Right cardiac atrium (tissue), 5 donors: ENCODE measurements around the gene CCL23. TPM values are rescaled to one million over a fixed set of nuclear protein-coding genes. Genes with fewer than 3 reads are reported as not detected.

Source experiments
- ATAC-seq, 2 donors: fragments of 200-7000 bp; cut with Tn5 transposase; one replicate each; pipeline versions ENCODE4 v1.8.0 to v1.9.1; 2020; ENCODE audit warnings: moderate library complexity in 2 of 2, mild to moderate bottlenecking in 1 of 2
- DNase-seq, 3 donors: peaks; one replicate each; pipeline ENCODE4 v3.0.0-alpha.2; 2020
- H3K27ac ChIP-seq: one replicate; pipeline ENCODE4 v1.5.1; 2013; ENCODE audit warnings: mild to moderate bottlenecking, low read length, control low read depth, moderate library complexity
- H3K27me3 ChIP-seq: one replicate; pipeline ENCODE4 v1.6.1; 2013; ENCODE audit not compliant: control insufficient read depth, insufficient read depth
- H3K4me1 ChIP-seq: one replicate; pipeline ENCODE4 v1.6.1; 2013; ENCODE audit warnings: low read length; ENCODE audit not compliant: control insufficient read depth, insufficient read depth
- H3K4me3 ChIP-seq: one replicate; pipeline ENCODE4 v1.5.1; 2013; ENCODE audit warnings: low read length, control low read depth
- H3K9me3 ChIP-seq: one replicate; pipeline ENCODE4 v1.6.1; 2013; ENCODE audit warnings: low read length; ENCODE audit not compliant: control insufficient read depth
- WGBS: extraction: QIAGEN DNeasy Blood & Tissue Kit; methylation state at CpG from one replicate; pipeline ENCODE4 v1.1.7; 2013; 5-methylcytosine and 5-hydroxymethylcytosine counted together
- intact Hi-C, 4 donors: fragments of 100-400 bp; cut with DNase I; formaldehyde crosslinking; loops; one replicate each; pipeline versions ENCODE4 v1.11.0 to v1.14.0; 2022 to 2023
- polyA plus RNA-seq: library from polyadenylated mRNA; stranded (reverse); fragments of 200-250 nt; gene quantifications from one replicate; pipeline ENCODE4 v1.2.3, GENCODE V29; 2013
- total RNA-seq, 4 donors: library from RNA; stranded (reverse); fragmentation: NEBNext Ultra II Directional; extraction: Animal tissue kit (Norgen Biotek cat#: 25700); gene quantifications; one replicate each; pipeline ENCODE4 v1.2.1, GENCODE V29; 2021
- donor health status: healthy with polysubstance abuse.
- donor health status: DM: no; HTN: yes; CAD: no.
- donor health status: DM: no; HTN: no; CAD: no.
- donor health status: DM: no; HTN: yes; CAD: no; lungs with severe emphysema.
- donor health status: DM: yes; HTN: yes; CAD: no.

Gene CCL23
- total and polyA plus RNA-seq, 5 donors: 0.20 to 0.69 (median 0.59) TPM; not detected in 1

DNA sequence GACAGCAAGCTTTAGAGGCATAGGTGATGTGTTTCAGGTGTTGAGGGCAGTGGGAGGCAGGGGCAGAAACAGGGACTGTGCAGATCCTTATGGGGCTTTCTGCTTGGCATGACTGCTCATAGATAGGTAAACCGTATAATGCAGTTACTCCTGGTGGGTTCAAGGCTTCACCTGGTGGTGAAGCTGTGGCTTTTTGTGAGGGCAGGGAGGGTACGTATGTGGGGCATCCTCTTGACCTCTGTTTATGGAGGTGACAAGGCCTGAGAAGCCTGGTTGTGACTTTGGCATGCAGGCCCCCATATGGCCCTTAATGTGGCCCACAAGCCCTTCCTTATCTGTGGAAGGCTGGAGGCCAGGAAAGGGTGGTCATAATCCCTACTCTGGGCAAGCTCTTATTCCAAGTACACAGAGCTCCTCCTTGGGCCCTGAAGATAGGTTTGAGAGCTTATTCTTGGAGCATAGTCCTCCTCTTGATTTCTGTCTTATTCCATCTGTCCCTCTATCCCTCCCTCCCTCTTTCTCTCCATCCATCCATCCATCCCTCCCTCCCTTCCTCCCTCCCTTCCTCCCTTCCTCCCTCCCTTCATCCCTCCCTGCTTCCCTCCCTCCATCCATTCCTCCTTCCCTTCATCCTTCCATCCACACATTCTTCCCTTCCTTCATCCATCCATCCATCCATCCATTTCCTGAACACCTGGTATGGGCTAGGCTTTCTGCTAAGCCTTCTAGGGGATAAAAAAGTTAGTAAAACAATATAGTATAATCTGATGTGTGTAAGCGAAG is 35.2 kb downstream of the CCL23 start:
- Histone ChIP-seq H3K4me3 (no peak overlapping the region), H3K9me3 (no peaks in the 10 kb centered on the region), H3K27ac (no peak overlapping the region), H3K4me1 (peaks cover 4% of the 10 kb centered on the region), H3K27me3 (no peaks in the 10 kb centered on the region)
- ATAC-seq (no peak), DNase-seq (no peak)
- intact Hi-C loops: no loop called here
- WGBS: 85% methylated on average over 3 of the region's 3 CpGs

GRCh38 chr17:35981908-35982330 is 35.9 kb downstream of the CCL23 start:
- Histone ChIP-seq H3K4me3 (no peak overlapping the region), H3K4me1 (peaks cover 2% of the 10 kb centered on the region), H3K27ac (no peak overlapping the region), H3K9me3 (no peaks in the 10 kb centered on the region), H3K27me3 (no peaks in the 10 kb centered on the region)
- ATAC-seq (no peak), DNase-seq (no peak)
- WGBS: 78% methylated on average over 4 of the region's 4 CpGs
- intact Hi-C loops: no loop called here

DNA sequence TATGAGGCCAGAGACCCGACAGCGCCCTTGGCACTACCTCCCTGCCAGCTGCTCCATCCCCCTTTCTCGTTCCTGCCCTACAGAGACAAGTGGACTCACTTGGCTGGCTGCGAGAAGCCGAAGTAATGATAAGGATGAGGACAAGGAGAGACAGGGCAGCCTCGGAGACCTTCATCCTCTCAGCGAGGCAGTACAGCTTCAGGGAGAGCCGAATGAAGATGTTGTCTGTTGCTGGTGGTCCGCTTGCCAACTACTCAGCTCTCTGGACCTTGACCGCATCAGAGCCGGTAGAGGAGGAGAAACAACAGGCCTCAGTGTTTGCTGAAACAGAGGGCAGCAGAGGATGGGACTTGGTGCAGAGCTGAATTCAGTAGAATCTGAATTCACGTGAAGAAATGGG is 36.5 kb downstream of the CCL23 start, which contains the start of gene CCL16:
TSS of gene CCL16 (minus strand) at position 252 of the 400 bp plus-strand sequence. CDS start at position 175, 77 bp downstream.
- Histone ChIP-seq H3K27me3 (no peaks in the 10 kb centered on the region), H3K27ac (no peak within 1 kb of the TSS), H3K4me1 (no peaks in the 10 kb centered on the region), H3K9me3 (no peaks in the 10 kb centered on the region), H3K4me3 (no peak within 1 kb of the TSS)
- no peak for ATAC-seq
- intact Hi-C loops: no loop called here
- WGBS: 89% methylated on average over 12 of the region's 12 CpGs
- DNase-seq: no peak

- ATAC-seq: no peak
- no peak overlapping the region for H3K4me3 ChIP-seq
Observed at GRCh38 chr17:35978346-35978745, 39.4 kb downstream of the CCL23 start.

DNA sequence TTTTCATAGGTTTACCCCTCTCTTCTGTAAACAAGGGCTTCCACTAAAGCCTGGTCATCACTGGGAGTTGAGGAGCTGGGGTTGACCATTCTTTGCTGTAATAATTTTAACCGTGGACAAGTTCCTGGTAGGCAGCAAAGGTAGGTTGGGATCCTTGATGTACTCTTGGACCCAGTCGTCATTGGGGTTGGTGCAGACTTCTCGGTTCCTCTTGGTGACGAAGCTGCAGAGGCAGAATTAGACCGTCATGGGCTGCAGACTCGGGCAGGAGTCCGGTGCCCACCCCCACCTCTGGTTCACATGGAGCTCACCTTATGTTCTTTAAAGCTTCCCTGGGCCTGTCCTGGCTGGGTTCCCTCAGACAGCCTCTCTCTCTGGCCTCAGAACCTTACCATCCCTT is 40.3 kb downstream of the CCL23 start:
- Histone ChIP-seq H3K27me3 (no peaks in the 10 kb centered on the region), H3K27ac (no peak overlapping the region), H3K4me1 (no peaks in the 10 kb centered on the region), H3K4me3 (no peak overlapping the region), H3K9me3 (no peaks in the 10 kb centered on the region)
- ATAC-seq (no peak), DNase-seq (no peak)
- 95% methylated on average over 7 of the region's 7 CpGs for WGBS
- intact Hi-C loops: loop anchor here in 2 of 4 donors (10.0 kb wide), 2 partner anchors 167 to 497 kb away; no protein-coding TSS in a partner anchor

More at GRCh38 chr17:35978346-35978745, 39.4 kb downstream of the CCL23 start:
- 82% methylated on average over 3 of the region's 3 CpGs for WGBS
- H3K9me3 ChIP-seq: no peaks in the 10 kb centered on the region
- H3K27ac ChIP-seq: no peak overlapping the region
- DNase-seq: no peak
- intact Hi-C loops: loop anchor here in 2 of 4 donors (10.0 kb wide), 2 partner anchors 166 to 496 kb away; no protein-coding TSS in a partner anchor
- H3K4me1 ChIP-seq: no peaks in the 10 kb centered on the region
- no peaks in the 10 kb centered on the region for H3K27me3 ChIP-seq

DNA sequence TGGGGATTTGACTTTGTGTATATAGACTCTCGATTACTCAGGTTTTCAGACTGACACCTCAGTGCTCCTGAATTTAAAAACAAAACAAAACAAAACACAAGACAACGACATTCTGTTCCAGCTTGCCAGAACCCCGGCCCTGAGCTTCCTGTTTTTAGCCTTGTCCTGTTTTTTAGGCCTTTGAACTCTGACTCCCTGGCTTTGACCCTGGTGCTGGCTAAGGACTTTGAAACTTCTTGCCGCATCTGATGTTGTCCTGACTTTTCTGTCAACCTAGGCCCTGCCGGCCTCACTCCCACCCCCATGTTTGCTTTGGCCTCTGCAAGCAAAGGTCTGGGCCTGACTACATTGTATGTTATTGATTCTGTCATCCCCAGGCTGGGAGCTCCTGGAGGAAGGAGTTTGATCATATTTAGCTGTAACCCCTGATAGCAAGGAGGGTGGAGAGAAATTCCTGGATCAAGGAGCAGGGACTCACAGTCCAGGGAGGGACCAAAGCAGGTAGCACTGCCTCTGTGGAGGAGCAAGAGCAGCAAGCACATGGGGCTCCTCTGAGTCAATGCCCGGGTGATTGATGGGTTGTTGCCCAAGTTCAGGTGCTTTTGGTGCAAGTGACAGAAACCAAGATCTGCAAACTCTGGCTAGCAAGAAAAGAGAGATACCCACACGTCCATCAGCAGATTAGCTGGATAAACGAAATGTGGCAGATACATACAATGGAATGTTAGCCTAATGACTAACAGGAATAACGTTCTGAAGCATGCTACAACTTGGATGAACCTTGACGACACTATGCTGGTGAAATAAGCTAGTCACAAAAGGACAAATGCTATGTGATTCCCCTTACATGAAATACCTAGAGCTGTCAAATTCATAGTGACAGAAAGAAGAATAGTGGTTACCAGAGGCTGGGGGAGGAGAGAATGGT is 44.2 kb downstream of the CCL23 start:
- DNase-seq (peak in 2 of 3 donors; percentile 12 to 59), ATAC-seq (peak; percentile 64 to 71)
- 55% methylated on average over 10 of the region's 10 CpGs for WGBS
- Histone ChIP-seq H3K4me3 (no peak overlapping the region), H3K4me1 (no peaks in the 10 kb centered on the region), H3K27ac (no peak overlapping the region), H3K27me3 (no peaks in the 10 kb centered on the region), H3K9me3 (no peaks in the 10 kb centered on the region)
- intact Hi-C loops: loop anchor here in 2 of 4 donors (5.0 to 10.0 kb wide), 3 partner anchors 171 to 501 kb away; no protein-coding TSS in a partner anchor

- WGBS: 73% methylated on average over 4 of the region's 4 CpGs
- intact Hi-C loops: loop anchor here in 2 of 4 donors (5.0 to 10.0 kb wide), 3 partner anchors 172 to 502 kb away; no protein-coding TSS in a partner anchor
- no peak for ATAC-seq
- H3K9me3 ChIP-seq: no peaks in the 10 kb centered on the region
- H3K27me3 ChIP-seq: no peaks in the 10 kb centered on the region
- H3K4me1 ChIP-seq: no peaks in the 10 kb centered on the region
- no peak overlapping the region for H3K4me3 ChIP-seq
- H3K27ac ChIP-seq: no peak overlapping the region
- DNase-seq: no peak
Observed at GRCh38 chr17:35972945-35973332, 44.8 kb downstream of the CCL23 start.

DNA sequence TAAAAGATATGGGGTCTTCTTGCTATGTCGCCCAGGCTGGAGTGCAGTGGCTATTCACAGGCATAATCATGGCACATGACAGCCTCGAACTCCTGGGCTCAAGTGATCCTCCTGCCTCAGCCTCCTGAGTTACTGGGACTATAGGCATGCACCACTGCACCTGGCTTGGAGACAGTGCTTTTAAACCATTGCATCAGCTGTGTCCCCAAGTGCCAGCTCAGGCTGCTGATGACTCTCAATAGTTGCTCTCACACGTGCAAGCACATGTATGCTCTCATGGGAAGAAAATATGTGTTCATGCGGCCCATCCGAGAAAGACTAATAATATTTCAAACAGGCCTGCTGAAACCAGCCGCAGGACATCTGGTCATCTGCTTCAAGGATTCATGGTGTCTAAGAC is 45.2 kb downstream of the CCL23 start:
- Histone ChIP-seq H3K4me3 (no peak overlapping the region), H3K4me1 (no peaks in the 10 kb centered on the region), H3K27ac (no peak overlapping the region), H3K9me3 (no peaks in the 10 kb centered on the region), H3K27me3 (no peaks in the 10 kb centered on the region)
- intact Hi-C loops: loop anchor here in 2 of 4 donors (5.0 to 10.0 kb wide), 3 partner anchors 172 to 502 kb away; no protein-coding TSS in a partner anchor
- ATAC-seq (no peak), DNase-seq (no peak)
- 83% methylated on average over 6 of the region's 6 CpGs for WGBS

DNA sequence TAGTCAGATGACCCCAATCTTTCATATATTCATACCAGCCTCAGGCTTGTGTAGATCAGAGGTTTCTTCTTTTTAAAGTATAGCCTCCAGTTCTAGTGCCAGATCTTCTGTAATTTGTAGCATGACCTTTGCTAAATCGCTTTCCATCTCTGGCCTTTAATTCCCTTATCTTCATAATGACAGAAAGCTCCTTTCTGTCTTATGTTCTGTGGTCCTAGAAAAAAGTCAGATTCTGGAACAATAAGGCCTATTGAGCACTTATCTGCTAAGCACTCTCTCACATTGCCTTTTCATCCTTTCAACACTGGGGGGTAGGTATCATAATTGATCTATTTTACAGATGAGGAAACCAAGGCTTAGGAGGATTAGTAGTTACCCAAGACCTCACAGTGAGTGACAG is 45.7 kb downstream of the CCL23 start:
- Histone ChIP-seq H3K4me3 (no peak overlapping the region), H3K27ac (no peak overlapping the region), H3K4me1 (no peaks in the 10 kb centered on the region), H3K9me3 (no peaks in the 10 kb centered on the region), H3K27me3 (no peaks in the 10 kb centered on the region)
- ATAC-seq (no peak), DNase-seq (no peak)
- 69% methylated on average over 1 of the region's 1 CpG for WGBS
- intact Hi-C loops: loop anchor here in 2 of 4 donors (5.0 to 10.0 kb wide), 3 partner anchors 173 to 503 kb away; no protein-coding TSS in a partner anchor

GRCh38 chr17:35969558-35970380 is 48.0 kb downstream of the CCL23 start:
- Histone ChIP-seq H3K4me3 (no peak overlapping the region), H3K27me3 (no peaks in the 10 kb centered on the region), H3K27ac (no peak overlapping the region), H3K9me3 (no peaks in the 10 kb centered on the region), H3K4me1 (no peaks in the 10 kb centered on the region)
- DNase-seq: peak; percentile 61 to 85 (median 68)
- ATAC-seq: peak; percentile 60 to 70
- WGBS: 35% methylated on average over 8 of the region's 8 CpGs
- intact Hi-C loops: loop anchor here (5.0 to 10.0 kb wide), 5 partner anchors 175 to 515 kb away; partner anchors contain the start of gene ZNHIT3 (in 1 of the 4)
